ENCODE results near the gene PRKX.

GRCh38 chrX:3733043-3733430 lies 19.6 kb upstream of the PRKX start:
- TF ChIP-seq POLR2A (IDR thresholded peaks at IDR 0.05; ENCODE audit: low read depth, low read length): no peak
- TF ChIP-seq TAF1 (IDR thresholded peaks at IDR 0.05; ENCODE audit: low read depth, low read length): no peak
- TF ChIP-seq POU2F2 (IDR thresholded peaks at IDR 0.05; ENCODE audit: low read depth, low read length): no peak
